Muscle layer of colon (tissue), 2 donors: ENCODE measurements around the gene CDC42BPB.
A peak's percentile ranks its signal among the peaks of the same experiment; 100 is the strongest.

Source experiments
- H3K27ac ChIP-seq: one replicate; pipeline ENCODE4 v1.7.0; 2013; ENCODE audit warnings: low read depth, mild to moderate bottlenecking, low read length, moderate library complexity
- H3K27me3 ChIP-seq, 2 donors: one replicate each; pipeline ENCODE4 v1.7.0; 2013; ENCODE audit warnings: low read length in 2 of 2, mild to moderate bottlenecking in 2 of 2; ENCODE audit not compliant: insufficient read depth in 2 of 2, control insufficient read depth in 1 of 2
- H3K36me3 ChIP-seq: one replicate; pipeline ENCODE4 v1.7.0; 2013; ENCODE audit warnings: mild to moderate bottlenecking, low read length; ENCODE audit not compliant: insufficient read depth
- H3K4me1 ChIP-seq: one replicate; pipeline ENCODE4 v1.7.0; 2013; ENCODE audit warnings: mild to moderate bottlenecking, low read length; ENCODE audit not compliant: insufficient read depth
- H3K4me3 ChIP-seq, 2 donors: one replicate each; pipeline ENCODE4 v1.7.0; 2013; ENCODE audit warnings: low read length in 2 of 2, low read depth in 1 of 2, mild to moderate bottlenecking in 1 of 2, moderate library complexity in 1 of 2
- H3K9ac ChIP-seq: one replicate; pipeline ENCODE4 v1.7.0; 2013; ENCODE audit warnings: low read length
- H3K9me3 ChIP-seq: one replicate; pipeline ENCODE4 v1.7.0; 2013; ENCODE audit warnings: mild to moderate bottlenecking, low read length
- donor health status: abdominal sarcoma.
- donor health status: Adenocarcinoma of cecum.

CDC42BPB gene

DNA sequence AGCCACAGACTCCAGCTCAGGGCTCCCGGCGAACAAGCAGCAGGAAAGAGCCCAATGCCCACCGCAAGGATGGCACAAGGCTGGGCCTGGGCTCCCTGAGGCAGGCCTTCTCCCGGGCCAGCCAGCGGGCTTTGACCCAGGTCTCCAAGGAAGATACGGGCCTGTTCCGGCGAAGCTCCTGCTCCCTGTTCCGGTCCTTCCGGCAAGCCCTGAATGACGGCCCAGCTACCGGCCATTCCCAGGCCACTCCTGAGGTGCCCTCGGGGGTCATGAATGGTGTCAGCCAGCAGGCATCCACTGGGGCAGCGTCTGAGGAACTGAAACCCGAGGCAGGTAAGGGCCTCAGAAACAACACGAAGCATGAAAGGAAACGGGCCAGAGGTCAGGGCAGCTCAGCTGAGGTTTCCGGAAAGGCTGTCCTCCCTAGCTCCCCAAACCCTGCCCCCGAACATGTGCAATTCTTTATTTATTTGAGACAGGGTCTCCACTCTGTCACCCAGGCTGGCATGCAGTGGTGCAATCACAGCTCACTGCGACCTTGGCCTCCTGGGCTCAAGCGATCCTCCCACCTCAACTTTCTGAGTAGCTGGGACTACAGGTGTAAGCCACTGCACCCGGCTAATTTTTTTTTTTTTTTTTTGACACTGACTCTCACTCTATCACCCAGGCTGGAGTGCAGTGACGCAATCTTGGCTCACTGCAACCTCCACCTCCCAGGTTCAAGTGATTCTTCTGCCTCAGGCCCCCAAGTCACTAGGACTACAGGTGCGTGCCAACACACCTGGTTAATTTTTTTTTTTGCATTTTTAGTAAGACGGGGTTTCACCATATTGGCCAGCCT is 43.2 kb upstream of the CDC42BPB start:
- peaks cover 0 to 49% of the 10 kb centered on the region in 2 donors for H3K27me3 ChIP-seq
- peaks cover 6% of the 10 kb centered on the region for H3K4me1 ChIP-seq
- no peak overlapping the region for H3K9ac ChIP-seq
- H3K27ac ChIP-seq, result no peak overlapping the region
- no peaks in the 10 kb centered on the region for H3K36me3 ChIP-seq
- no peaks in the 10 kb centered on the region for H3K9me3 ChIP-seq
- H3K4me3 ChIP-seq, result no peak overlapping the region

DNA sequence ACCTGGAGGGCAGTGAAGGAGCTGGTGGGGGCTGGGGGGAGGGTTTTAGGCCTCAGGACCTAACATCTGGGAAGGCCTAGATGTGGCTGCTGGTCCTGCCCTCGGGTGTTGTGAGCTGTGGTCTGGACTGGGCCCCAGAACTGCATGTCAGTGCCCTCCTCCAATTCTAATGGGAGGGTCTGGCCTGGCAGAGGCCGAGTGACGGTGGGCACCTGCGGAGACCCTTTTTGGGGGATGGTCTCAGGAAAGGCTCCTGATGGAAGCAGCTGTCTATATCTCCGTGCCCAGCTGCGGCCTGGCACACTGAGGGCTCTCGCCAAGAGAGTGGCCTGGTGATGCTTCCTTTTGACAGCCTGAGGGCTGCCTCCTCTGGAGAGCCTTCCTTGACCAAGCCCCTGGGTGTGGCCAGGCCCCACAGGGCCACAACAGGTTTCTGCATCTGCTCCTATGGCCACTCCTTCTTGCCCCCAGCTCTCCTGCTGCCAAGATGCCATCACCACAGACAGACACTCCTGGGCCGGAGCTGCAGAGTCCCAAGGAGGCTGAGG is 42.5 kb upstream of the CDC42BPB start:
- Histone ChIP-seq H3K36me3 (no peaks in the 10 kb centered on the region), H3K27me3 (peaks cover 0 to 42% of the 10 kb centered on the region in 2 donors), H3K4me1 (no peaks in the 10 kb centered on the region), H3K9me3 (no peaks in the 10 kb centered on the region), H3K4me3 (no peak overlapping the region), H3K27ac (no peak overlapping the region), H3K9ac (no peak overlapping the region)

- Histone ChIP-seq H3K9me3 (no peaks in the 10 kb centered on the region), H3K4me3 (no peak overlapping the region), H3K9ac (no peak overlapping the region), H3K27ac (no peak overlapping the region), H3K4me1 (no peaks in the 10 kb centered on the region), H3K36me3 (no peaks in the 10 kb centered on the region), H3K27me3 (peaks cover 0 to 36% of the 10 kb centered on the region in 2 donors)
Observed at GRCh38 chr14:103099081-103099732, 41.9 kb upstream of the CDC42BPB start.

DNA sequence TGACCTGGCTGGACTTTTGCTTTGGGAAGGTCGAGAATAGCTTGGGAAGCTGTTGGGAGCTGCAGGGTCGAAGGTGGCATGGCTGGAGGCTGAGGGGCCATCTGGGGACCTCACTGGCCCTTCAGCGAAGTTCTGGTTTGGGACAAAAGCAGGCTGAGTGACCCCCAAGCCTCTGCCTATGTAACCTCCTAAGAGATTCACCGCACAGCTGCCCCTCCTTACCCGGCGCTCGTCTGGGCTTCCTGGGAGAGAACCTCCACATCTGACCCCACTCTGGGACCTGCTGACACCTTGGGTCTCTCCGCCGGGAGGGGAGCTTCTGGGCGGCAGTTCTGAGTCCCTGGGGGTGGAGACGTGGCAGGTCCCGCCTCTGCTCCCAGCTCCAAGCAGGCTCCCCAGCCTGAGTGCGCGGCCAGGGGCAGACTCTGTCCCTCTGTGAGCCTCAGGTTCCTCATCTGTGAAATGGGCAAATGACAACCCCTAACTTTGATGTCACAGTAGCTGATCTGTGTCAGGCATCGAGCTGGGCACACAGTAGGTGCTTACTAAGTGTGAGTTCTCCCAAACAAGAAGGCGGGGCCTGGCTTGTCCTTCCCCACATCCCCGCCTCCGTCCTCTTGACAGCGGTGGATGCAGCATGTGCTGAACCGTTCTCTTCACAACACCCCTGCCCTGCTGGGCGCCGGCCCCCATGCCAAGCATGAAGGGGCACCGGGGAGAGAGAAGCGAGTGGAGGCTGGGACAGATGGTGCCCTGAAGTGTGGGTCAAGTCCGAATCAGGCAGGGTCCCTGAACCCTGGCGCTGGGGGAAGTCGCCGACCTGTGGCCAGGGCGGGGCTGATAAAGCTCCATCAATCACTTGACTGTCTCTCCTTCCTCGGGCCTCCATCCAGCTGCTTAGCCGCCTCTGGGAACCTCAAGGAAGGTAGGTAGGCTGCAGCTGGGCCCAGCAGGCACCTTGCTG is 40.9 kb upstream of the CDC42BPB start:
- peaks cover 0 to 27% of the 10 kb centered on the region in 2 donors for H3K27me3 ChIP-seq
- H3K27ac ChIP-seq, result no peak overlapping the region
- H3K4me3 ChIP-seq, result no peak overlapping the region
- H3K36me3 ChIP-seq, result no peaks in the 10 kb centered on the region
- H3K4me1 ChIP-seq, result no peaks in the 10 kb centered on the region
- H3K9me3 ChIP-seq, result no peaks in the 10 kb centered on the region
- no peak overlapping the region for H3K9ac ChIP-seq

DNA sequence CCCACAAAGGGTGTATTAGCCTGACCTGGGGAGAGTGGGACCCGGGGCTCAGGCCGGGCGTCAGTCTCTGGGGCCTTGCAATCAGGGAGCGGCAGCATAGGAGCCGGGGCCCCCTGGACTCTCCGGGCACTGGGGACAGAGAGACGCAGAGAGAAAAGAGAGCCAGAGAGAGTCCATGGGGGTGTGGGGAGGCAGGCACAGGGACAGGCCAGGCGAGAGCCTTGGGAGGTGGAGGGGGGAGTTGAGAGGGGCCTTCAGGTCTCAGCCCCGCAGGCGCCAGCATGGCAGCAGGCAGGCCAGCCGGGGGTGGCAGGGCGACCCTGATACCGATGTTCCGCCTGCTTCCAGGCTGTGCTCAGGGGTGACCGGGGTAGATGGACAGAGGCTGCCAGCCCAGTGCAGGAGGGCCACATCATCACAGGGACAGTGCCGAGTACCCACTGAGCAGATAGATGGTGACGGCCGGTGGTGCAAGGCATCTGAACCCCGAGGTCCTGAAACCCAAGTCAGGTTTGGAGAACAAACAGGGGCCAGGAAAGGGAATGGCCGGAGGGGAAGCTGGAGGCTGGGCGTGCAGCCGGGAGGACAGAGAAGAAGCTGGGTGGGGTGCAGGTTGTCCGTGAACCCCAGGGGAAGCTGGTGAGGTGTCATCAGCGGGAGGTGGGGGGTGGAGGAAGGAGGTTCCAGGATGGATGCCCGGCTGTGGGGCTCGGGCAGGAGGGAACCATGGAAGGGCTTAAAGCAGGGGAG is 40.1 kb upstream of the CDC42BPB start:
- Histone ChIP-seq H3K27ac (no peak overlapping the region), H3K9me3 (no peaks in the 10 kb centered on the region), H3K36me3 (no peaks in the 10 kb centered on the region), H3K27me3 (peaks cover 0 to 18% of the 10 kb centered on the region in 2 donors), H3K4me1 (no peaks in the 10 kb centered on the region), H3K9ac (no peak overlapping the region), H3K4me3 (no peak overlapping the region)

DNA sequence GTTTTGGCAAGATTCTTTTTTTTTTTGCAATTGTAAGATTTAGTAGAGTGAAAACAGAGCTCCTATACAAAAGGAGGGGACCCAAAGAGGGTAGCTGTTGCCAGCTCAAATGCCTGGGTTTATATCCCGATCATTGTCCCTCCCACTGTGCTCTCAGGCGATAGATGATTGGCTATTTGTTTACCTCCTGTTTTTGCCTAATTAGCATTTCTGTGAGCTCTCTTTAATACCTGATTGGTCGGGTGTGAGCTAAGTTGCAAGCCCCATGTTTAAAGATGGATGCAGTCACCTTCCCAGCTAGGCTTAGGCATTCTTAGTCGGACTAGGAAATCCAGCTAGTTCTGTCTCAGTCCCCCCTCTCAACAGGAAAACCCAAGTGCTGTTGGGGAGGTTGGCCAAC is 39.0 kb upstream of the CDC42BPB start:
- H3K36me3 ChIP-seq, result no peaks in the 10 kb centered on the region
- H3K27ac ChIP-seq, result no peak overlapping the region
- H3K9me3 ChIP-seq, result no peaks in the 10 kb centered on the region
- no peak overlapping the region for H3K9ac ChIP-seq
- H3K4me1 ChIP-seq, result no peaks in the 10 kb centered on the region
- peaks cover 0 to 8% of the 10 kb centered on the region in 2 donors for H3K27me3 ChIP-seq
- H3K4me3 ChIP-seq, result no peak overlapping the region

- Histone ChIP-seq H3K9me3 (no peaks in the 10 kb centered on the region), H3K27me3 (peaks cover 0 to 14% of the 10 kb centered on the region in 2 donors), H3K36me3 (no peaks in the 10 kb centered on the region), H3K27ac (no peak overlapping the region), H3K4me1 (peaks cover 3% of the 10 kb centered on the region), H3K9ac (no peak overlapping the region), H3K4me3 (peak overlapping the region in 1 of 2 donors; percentile 37)
Observed at GRCh38 chr14:103095210-103095778, 37.9 kb upstream of the CDC42BPB start.

GRCh38 chr14:103094406-103095209 is 37.3 kb upstream of the CDC42BPB start, which contains the start of gene EXOC3L4:
TSS of gene EXOC3L4 (plus strand) at chr14:103094725. CDS start at chr14:103100220, 5,495 bp downstream.
- Histone ChIP-seq H3K27ac (no peak within 1 kb of the TSS), H3K27me3 (peaks cover 0 to 14% of the 10 kb centered on the region in 2 donors), H3K9ac (no peak within 1 kb of the TSS), H3K36me3 (no peaks in the 10 kb centered on the region), H3K9me3 (no peaks in the 10 kb centered on the region), H3K4me1 (peaks cover 3% of the 10 kb centered on the region), H3K4me3 (peak within 1 kb of the TSS in 1 of 2 donors; percentile 37)

- Histone ChIP-seq H3K4me1 (peaks cover 3% of the 10 kb centered on the region), H3K9ac (no peak overlapping the region), H3K4me3 (peak overlapping the region in 1 of 2 donors; percentile 27), H3K27me3 (peaks cover 0 to 8% of the 10 kb centered on the region in 2 donors), H3K36me3 (no peaks in the 10 kb centered on the region), H3K9me3 (no peaks in the 10 kb centered on the region), H3K27ac (no peak overlapping the region)
Observed at GRCh38 chr14:103093856-103094405, 36.6 kb upstream of the CDC42BPB start.
